Adipose tissue (tissue), 3 donors: Measurements from ENCODE around the gene GNAS-AS1. TPM values are rescaled to one million over a fixed set of nuclear protein-coding genes. Genes with fewer than 3 reads are reported as not detected.

Experiments used
- H3K27ac ChIP-seq: one replicate; pipeline ENCODE4 v1.5.1; 2013; ENCODE audit warnings: low read depth, low read length
- WGBS, 3 donors: extraction: QIAGEN DNeasy Blood & Tissue Kit; methylation state at CpG; one replicate each; pipeline ENCODE4 v1.1.7; 2013; 5-methylcytosine and 5-hydroxymethylcytosine counted together
- polyA plus RNA-seq, 3 donors: library from polyadenylated mRNA; stranded (reverse); fragments of 200-250 nt; gene quantifications; one replicate each; pipeline ENCODE4 v1.2.3, GENCODE V29; 2013
- donor health status: healthy with polysubstance abuse.
- donor health status: Bipolar disorder and iron deficiency.
- donor health status: healthy.

GNAS-AS1 gene
- polyA plus RNA-seq, 3 donors, result 0.12 to 0.60 (median 0.34) TPM

GRCh38 chr20:58775371-58775770, 75.3 kb downstream of the GNAS-AS1 start:
- WGBS, 3 donors, result 83 to 94% (median 91%) methylated on average over 8 of the region's 8 CpGs

DNA sequence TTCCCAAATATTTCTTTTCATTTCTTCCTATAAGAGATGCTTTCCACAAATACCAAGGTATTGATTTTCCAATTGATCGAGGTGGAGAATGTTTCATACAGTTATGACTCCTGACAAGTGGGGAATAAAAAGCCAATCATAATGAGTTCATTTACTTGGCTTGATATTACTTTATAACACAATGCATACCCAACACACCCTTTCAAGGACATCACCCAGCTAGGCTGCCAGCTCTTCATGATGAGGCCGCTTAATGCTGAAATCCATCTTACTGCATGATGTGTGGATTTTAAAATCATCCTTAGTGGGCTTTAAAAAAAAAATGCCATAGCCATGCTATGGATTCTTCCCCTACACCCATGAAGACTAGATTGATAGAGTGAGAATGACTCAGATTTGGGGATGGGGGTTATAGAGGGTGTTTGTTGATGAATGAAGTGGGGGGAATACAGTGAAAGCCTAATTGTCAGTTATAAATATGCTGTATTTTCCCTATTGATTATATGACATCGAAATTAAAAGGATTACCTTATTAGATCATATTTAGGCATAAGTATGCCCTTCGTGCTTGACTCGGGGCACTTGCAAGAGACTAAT, 75.9 kb downstream of the GNAS-AS1 start:
- WGBS, 3 donors, result 42 to 92% (median 92%) methylated on average over 5 of the region's 5 CpGs
- no peak overlapping the region for H3K27ac ChIP-seq

More at GRCh38 chr20:58775371-58775770, 75.3 kb downstream of the GNAS-AS1 start:
- H3K27ac ChIP-seq, result no peak overlapping the region

- 88 to 96% (median 95%) methylated on average over 5 of the region's 5 CpGs for WGBS, 3 donors
- H3K27ac ChIP-seq, result no peak overlapping the region
Measured at GRCh38 chr20:58774214-58774613, 76.5 kb downstream of the GNAS-AS1 start.

DNA sequence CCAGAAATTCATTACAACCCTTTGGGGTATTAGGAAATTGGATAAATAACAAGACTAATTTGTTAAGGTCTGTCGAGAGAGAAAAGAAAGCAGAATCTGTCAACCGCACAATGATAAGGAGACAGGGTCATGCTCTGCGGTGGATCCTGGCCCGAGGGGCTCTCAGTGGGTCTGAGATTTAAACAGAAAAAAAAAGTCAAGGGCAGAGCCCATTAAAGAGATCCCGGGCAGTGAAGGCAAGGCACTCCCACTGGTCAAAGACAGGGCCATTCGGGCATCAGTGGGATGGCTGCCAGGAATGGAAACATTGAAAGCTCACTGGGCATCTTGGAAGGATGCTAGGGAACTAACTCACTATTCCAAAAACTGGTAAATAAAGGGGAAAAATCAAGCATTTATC, 77.9 kb downstream of the GNAS-AS1 start:
- WGBS, 3 donors, result 45 to 57% (median 52%) methylated on average over 6 of the region's 6 CpGs
- no peak overlapping the region for H3K27ac ChIP-seq

Other genes starting within 250 kb of the GNAS-AS1 start
- gene STX16, start 199.6 kb downstream of the GNAS-AS1 start, polyA plus RNA-seq, result 10 to 100 TPM; 21.7 to 36.9 (median 35.9) TPM
- 10 to 100 TPM; 25.9 to 48.6 (median 33.4) TPM for gene NPEPL1, start 158.1 kb downstream of the GNAS-AS1 start, polyA plus RNA-seq
- gene GNAS, start 1.8 kb upstream of the GNAS-AS1 start, polyA plus RNA-seq, result 100 to 1,000 TPM; 496 to 977 (median 949) TPM
- 10 to 100 TPM; 27.8 to 42.7 (median 40.0) TPM for gene NELFCD, start 130.4 kb upstream of the GNAS-AS1 start, polyA plus RNA-seq
- 100 to 1,000 TPM in 2 of 3 donors, 10 to 100 TPM in 1; 62.8 to 212 (median 149) TPM for gene CTSZ, start 156.4 kb upstream of the GNAS-AS1 start, polyA plus RNA-seq
- under 1 TPM; 0.10 to 0.34 (median 0.10) TPM for gene TUBB1, start 168.5 kb upstream of the GNAS-AS1 start, polyA plus RNA-seq
- 10 to 100 TPM; 21.7 to 84.9 (median 77.4) TPM for gene ATP5F1E, start 181.4 kb upstream of the GNAS-AS1 start, polyA plus RNA-seq
- gene PRELID3B, start 191.9 kb upstream of the GNAS-AS1 start, polyA plus RNA-seq, result 10 to 100 TPM; 16.3 to 34.1 (median 25.4) TPM